Epithelial cell of prostate (primary cell): ENCODE results near the gene ITIH5.

Experiments
- DNase-seq: peaks from one replicate; pipeline ENCODE4 v3.0.0-alpha.2; 2011; ENCODE audit warnings: low read depth, low spot score
- H3K27ac ChIP-seq: fragments of 450-650 bp; 2 replicates; pipeline ENCODE4 v1.5.1; 2017; ENCODE audit warnings: mild to moderate bottlenecking

The ITIH5 gene

GRCh38 chr10:7635408-7636125 is 31.2 kb downstream of the ITIH5 start:
- no peak overlapping the region for H3K27ac ChIP-seq
- DNase-seq, result no peak

GRCh38 chr10:7634142-7634894 is 32.4 kb downstream of the ITIH5 start:
- DNase-seq, result no peak
- no peak overlapping the region for H3K27ac ChIP-seq

GRCh38 chr10:7626283-7626682 is 40.5 kb downstream of the ITIH5 start:
- H3K27ac ChIP-seq, result no peak overlapping the region
- DNase-seq, result no peak

DNA sequence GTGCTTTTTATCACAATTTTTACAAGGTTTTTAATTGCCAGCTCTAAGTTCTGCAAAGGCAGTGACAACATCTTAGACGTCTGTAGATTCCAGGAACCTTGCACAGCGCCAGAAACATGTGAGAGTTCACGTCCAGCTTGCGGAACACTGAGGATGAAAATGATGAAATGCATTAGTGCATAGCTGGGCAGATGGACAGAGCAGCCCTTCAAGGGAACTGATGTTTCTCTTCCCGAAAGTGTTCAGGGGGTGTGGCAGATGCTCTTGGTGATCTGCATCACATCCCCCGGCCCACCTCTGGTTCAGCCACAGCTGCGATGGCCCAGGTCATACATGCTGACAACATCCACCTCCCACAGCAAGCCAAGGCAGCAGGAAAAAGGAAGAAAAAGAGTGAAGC is 40.9 kb downstream of the ITIH5 start:
- DNase-seq, result no peak
- no peak overlapping the region for H3K27ac ChIP-seq

GRCh38 chr10:7625009-7625408 is 41.8 kb downstream of the ITIH5 start:
- no peak overlapping the region for H3K27ac ChIP-seq
- no peak for DNase-seq

DNA sequence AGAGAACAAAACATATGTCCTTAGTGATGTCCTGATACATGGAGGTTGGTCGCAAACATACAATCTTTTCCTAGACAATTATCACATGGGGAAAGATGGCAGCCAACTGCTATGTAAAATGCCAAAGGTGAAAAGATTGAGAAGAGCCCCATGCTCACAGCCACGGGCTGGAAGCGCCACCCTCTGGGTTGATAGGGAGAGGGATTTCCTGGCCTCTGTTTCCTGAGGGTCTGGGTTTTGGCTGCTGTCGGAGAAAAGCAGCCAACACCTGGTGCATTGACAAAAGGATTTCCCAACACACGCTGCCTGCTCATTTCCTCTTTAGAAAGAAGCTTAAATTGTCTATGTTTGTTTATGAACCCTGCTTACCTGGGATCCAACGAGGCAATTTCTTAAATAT is 43.8 kb downstream of the ITIH5 start:
- DNase-seq, result no peak
- H3K27ac ChIP-seq, result no peak overlapping the region

DNA sequence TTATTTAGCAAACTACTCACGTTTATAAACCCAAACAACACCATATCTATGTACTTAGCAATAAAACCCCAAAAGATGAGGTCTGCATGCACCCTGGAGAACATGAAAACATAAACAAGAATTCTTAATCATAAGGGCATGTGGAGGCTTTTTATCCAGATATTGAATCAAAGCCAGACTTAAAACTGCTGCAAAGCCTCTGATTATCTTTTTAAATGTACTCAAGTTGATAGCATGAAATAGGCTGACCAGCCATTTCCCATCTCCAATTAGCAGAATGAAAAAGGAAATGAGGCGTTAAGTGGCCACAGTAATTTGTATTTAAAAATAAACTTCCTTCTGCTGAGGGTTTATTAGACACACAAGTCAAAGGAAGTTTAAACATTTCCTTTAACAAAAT is 48.3 kb downstream of the ITIH5 start:
- H3K27ac ChIP-seq, result no peak overlapping the region
- DNase-seq, result no peak

DNA sequence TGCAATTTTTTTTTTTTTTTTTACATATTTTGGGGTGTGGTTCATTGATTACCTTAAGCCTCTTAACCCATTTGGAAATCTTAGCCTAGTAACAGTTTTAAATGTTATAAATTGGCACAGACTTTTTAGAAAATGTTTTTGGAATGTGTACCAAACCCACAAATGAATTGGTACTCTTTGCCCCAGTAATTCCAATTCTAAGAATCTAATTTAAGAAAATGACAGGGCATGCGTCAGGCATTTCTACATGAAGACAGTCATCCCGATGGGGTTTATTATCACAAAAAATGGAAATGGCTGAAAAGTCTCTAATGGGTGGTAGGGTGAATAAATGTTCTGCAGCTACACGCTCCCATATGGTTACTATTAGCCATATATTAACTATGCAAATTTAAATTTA is 54.9 kb downstream of the ITIH5 start:
- DNase-seq, result no peak
- H3K27ac ChIP-seq, result no peak overlapping the region

DNA sequence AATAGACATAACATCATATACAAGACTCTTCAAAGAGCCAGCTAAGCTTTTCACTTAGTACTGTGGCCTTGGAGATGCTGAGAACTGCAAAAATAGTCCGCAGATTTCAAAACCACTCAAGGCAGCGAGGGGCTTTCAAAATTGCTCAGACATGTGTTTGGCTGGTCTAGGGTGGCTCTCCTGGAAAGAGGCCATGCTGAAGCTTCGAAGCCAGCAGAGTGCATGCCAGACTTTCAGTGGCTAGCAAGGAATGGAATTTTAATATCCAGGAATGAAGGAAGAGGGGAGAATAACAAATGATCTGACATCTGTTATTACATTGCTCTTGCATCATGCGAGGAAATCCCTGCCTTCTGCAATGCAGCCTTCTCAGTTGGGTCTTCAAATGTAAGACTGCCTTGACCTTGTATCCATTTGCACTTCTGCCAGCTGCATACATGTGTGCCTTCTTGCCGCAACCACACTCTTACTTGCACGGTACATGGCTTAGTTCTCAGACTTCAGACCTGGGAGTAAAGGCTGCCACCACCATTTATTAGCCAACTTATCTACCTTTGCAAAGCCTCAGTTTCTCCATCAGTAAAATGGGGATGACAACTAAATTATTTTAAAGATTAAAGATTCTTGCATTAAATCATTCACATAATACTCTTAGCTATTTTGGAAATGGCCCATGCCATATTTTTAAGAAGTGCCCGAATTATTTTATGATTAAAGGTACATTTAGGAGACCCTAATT is 55.9 kb downstream of the ITIH5 start:
- no peak overlapping the region for H3K27ac ChIP-seq
- DNase-seq, result no peak

DNA sequence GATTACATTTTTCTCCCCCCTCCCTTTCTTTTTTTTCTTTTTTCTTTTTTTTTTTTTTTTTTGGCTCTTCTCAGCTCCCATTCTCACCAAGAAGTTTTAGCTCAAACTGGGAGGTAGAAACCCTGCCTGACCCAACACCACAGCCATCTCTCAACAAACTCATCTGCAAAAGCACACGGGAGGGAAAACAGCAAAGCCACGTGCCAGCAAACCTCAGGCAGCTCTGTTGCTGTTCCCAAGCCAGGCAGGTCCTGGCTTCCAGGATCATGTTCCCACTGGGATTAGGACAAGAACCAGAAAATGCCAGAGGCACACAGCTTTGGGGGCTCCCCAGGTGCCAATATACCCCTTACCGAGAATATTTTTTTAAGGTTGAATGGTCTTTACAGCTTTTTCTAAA is 56.7 kb downstream of the ITIH5 start:
- no peak for DNase-seq
- no peak overlapping the region for H3K27ac ChIP-seq

GRCh38 chr10:7609556-7609955 is 57.2 kb downstream of the ITIH5 start:
- no peak overlapping the region for H3K27ac ChIP-seq
- no peak for DNase-seq

- no peak for DNase-seq
These were observed 58.8 kb downstream of the ITIH5 start for GRCh38 chr10:7608001-7608400.

DNA sequence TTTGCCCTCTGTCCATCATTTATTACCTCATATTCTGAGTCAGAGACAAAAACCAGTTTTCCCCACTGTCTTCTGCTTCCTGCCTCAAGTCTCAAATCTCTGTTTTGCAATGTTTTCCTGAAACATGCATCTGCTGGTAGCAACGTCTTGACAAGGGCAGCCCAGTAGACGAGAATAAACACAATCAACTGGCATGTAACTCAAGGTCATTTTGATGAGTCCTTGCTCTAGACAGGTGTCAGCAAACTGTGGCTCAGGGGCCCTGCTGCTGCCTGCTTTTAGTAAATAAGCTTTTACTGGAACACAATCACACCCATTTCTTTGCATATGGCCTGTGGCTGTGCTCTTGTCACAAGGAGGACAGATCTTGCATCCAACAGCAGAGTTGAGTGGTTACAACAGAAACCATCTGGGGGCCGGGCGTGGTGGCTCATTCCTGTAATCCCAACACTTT is 59.8 kb downstream of the ITIH5 start:
- no peak for DNase-seq
- no peak overlapping the region for H3K27ac ChIP-seq

More at GRCh38 chr10:7608001-7608400, 58.8 kb downstream of the ITIH5 start:
- no peak overlapping the region for H3K27ac ChIP-seq

DNA sequence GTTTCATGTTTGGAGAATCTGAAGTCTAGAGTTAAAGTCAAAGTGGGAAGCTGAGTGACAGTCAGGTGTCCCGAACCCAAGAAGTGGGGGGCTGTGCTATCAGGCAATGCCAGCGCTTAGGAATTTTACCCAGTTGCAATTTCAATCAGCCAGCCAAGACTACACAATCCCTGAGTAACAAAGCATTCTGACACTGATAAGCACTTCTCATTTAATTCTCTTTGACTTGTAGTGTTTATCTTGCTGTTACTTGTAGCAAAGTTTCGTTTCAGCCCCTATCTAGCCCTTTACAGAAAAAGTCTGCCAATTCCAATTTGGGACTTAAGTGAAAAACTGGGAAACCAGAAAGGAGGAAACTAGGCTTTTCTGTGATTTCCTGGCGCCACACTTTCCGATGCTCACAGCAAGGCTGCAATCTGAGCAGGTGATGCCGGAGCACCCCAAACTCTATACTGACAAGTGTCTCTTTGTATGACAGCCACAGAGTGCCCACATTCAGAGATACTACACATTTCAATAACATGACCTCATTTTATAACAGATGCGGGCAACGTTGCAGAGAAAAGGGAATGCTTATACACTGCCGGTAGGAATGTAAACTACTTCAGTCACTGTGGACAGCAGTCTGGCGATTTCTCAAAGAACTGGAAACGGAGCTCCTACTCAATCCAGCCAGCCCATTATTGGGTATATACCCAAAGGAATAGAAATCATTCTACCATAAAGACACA is 61.0 kb downstream of the ITIH5 start:
- DNase-seq, result no peak
- no peak overlapping the region for H3K27ac ChIP-seq

GRCh38 chr10:7601023-7601656 is 65.6 kb downstream of the ITIH5 start:
- no peak overlapping the region for H3K27ac ChIP-seq
- DNase-seq, result no peak

DNA sequence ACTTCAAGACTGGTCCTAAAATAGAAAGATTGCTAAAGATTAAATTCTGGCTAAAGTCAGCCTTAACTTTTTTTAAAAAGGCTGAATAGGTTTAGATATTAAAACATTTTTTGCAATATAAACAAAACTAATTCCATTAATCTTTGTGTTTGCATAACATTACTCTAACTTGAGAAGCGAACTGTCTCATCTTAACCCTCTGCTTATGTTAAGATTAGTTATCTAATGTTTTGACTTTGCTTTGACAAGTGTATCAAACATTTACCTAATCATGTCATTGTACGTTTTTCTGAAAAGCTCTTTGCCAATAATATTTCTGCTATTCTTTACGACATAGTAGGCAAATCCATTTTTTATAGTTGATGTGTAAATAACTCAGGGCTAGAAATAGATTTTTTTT is 68.0 kb downstream of the ITIH5 start:
- H3K27ac ChIP-seq, result no peak overlapping the region
- no peak for DNase-seq

DNA sequence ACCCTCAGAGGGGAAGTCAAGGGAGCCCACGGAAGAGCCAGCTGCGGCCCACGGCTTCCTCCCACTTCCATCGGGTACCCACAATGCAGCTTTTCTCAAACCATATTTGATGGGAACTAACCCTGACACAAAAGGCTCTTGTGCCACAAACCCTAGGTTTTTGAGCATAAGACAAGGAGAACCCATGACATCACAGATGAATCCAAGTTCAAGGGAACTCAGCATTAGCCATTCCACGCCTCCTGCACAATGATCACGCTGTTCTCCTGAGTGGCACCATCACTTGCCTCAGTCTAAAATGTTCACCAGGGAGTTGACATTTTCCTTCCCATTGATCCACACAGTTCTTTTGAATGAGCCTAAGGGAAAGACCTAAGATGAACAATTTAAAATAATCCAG is 70.4 kb downstream of the ITIH5 start:
- DNase-seq, result no peak
- H3K27ac ChIP-seq, result no peak overlapping the region

- no peak for DNase-seq
- no peak overlapping the region for H3K27ac ChIP-seq
These were observed 72.9 kb downstream of the ITIH5 start for GRCh38 chr10:7593905-7594304.

DNA sequence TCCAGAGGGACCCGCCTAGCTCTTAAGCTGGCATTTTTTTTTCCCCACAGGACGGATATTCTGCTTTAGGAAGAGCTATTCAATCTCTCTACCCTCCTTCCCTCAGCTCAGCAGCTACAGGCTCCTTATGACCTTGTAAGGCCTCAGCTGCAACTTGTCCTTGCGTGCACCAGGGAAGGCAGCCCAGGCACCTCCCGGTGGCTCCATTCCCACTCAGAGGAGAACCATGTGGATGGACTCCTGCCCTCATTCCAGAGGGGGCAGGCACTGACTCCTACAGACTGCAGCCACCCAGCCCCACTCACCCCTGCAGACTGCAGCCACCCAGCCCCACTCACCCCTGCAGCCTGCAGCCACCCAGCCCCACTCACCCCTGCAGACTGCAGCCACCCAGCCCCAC is 73.7 kb downstream of the ITIH5 start:
- no peak overlapping the region for H3K27ac ChIP-seq
- no peak for DNase-seq

- DNase-seq, result no peak
- no peak overlapping the region for H3K27ac ChIP-seq
These were observed 74.1 kb downstream of the ITIH5 start for GRCh38 chr10:7592627-7593026.
